ENCODE results near the gene TRMO. TPM values are rescaled to one million over a fixed set of nuclear protein-coding genes. Genes with fewer than 3 reads are reported as not detected.
"Not testable (repeated sequence)": the region's sequence is repeated elsewhere in the genome, so short reads cannot be mapped to it uniquely, and the experiment has no call there.

The TRMO gene
- total RNA-seq, 1 donor from 2014 or later, result 9.5 TPM

DNA sequence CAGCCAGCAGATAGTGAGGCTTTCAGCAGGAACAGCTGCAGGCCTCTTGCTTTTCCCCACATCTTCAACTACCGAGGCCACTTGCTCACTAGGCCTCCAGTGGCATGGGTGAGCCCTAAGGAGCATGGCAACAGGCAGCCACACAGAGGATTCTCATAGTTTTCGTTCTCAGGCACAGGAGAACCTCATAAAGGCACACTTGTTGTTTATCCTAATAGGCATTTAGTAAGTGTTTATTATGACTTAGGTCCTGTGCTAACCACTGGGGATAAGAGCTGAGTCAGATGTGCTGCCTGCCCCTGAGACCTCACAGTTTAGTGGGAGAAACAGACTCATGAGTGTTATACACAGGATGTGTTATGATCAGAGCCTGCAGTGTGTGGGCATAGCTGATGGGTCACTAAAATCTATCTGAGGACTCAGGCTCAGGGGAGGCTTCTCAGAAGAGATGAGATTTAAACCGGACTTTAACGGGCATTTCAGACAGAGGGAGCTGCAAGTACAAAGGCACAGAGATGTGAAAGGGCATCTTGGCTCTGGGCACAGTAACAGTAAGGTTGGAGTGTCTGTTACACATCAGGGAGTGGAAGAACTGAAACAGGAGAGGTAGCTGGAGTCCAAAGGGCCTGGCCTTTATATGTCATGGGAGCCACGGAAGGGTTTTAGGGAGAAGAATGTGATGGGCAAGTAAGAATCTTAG, 36.7 kb upstream of the TRMO start:
- H3K4me3 Mint-ChIP-seq (ENCODE audit: unreplicated experiment), result no peak overlapping the region
- no peaks in the 10 kb centered on the region for H3K36me3 Mint-ChIP-seq (ENCODE audit: low read depth)
- H3K9me3 Mint-ChIP-seq (ENCODE audit: low read depth), result no peaks in the 10 kb centered on the region
- no peaks in the 10 kb centered on the region for H3K4me1 Mint-ChIP-seq (ENCODE audit: low read depth)
- TF ChIP-seq, protein P1, sequence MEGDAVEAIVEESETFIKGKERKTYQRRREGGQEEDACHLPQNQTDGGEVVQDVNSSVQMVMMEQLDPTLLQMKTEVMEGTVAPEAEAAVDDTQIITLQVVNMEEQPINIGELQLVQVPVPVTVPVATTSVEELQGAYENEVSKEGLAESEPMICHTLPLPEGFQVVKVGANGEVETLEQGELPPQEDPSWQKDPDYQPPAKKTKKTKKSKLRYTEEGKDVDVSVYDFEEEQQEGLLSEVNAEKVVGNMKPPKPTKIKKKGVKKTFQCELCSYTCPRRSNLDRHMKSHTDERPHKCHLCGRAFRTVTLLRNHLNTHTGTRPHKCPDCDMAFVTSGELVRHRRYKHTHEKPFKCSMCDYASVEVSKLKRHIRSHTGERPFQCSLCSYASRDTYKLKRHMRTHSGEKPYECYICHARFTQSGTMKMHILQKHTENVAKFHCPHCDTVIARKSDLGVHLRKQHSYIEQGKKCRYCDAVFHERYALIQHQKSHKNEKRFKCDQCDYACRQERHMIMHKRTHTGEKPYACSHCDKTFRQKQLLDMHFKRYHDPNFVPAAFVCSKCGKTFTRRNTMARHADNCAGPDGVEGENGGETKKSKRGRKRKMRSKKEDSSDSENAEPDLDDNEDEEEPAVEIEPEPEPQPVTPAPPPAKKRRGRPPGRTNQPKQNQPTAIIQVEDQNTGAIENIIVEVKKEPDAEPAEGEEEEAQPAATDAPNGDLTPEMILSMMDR (IDR thresholded peaks at IDR 0.05), result no peak
- no peak overlapping the region for H3K27ac Mint-ChIP-seq (ENCODE audit: unreplicated experiment)
- H3K27me3 Mint-ChIP-seq (ENCODE audit: low read depth), result peaks cover 10% of the 10 kb centered on the region
- DNase-seq (ENCODE audit: low spot score), result no peak

DNA sequence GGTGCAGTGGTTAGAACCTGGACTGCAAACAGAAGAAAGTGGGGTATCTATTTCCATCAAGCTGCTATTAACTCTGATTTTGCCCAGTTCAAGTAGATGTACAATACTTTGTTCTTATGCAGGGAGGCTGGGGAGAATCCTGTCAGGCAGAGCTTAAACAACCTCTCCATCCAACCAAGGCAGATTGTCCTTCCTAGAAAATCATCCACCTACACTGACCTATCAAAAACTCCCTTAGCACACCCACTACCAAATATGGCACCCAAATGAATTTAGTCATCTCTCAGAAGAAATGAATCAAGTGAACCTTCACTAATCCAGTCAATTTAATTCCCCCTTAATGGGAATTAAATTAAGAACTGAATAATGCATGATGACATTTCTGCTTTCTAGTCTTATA, 34.0 kb upstream of the TRMO start:
- Mint-ChIP-seq H3K27ac (ENCODE audit: unreplicated experiment) (no peak overlapping the region), H3K4me1 (ENCODE audit: low read depth) (no peaks in the 10 kb centered on the region), H3K9me3 (ENCODE audit: low read depth) (peaks cover 2% of the 10 kb centered on the region), H3K4me3 (ENCODE audit: unreplicated experiment) (no peak overlapping the region), H3K36me3 (ENCODE audit: low read depth) (no peaks in the 10 kb centered on the region), H3K27me3 (ENCODE audit: low read depth) (peaks cover 13% of the 10 kb centered on the region)
- TF ChIP-seq, protein P1 (IDR thresholded peaks at IDR 0.05), result no peak
- no peak for DNase-seq (ENCODE audit: low spot score)

DNA sequence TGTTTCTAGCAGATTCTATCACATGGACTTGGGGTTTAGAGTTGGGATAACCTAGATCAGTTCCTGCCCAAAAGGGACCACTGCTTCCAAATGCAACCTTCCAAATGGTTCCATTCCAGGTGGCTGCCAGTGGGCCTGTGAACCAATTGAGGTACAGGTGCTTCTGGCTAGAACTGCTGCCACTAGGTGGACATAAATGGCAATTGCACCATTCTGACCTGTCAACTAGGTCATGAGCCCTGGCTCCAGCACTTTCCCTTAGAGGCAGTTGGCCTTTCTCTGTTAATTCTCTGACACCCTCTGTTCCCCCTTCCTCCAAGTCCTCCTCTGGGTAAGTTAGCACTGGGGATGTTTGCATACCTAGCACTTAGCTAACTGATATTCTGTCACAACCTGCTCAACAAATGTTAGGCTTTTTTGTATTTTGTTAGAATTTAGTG, 32.3 kb upstream of the TRMO start:
- H3K27me3 Mint-ChIP-seq (ENCODE audit: low read depth), result peaks cover 24% of the 10 kb centered on the region
- peaks cover 3% of the 10 kb centered on the region for H3K36me3 Mint-ChIP-seq (ENCODE audit: low read depth)
- H3K4me3 Mint-ChIP-seq (ENCODE audit: unreplicated experiment), result no peak overlapping the region
- peaks cover 4% of the 10 kb centered on the region for H3K9me3 Mint-ChIP-seq (ENCODE audit: low read depth)
- no peak for DNase-seq (ENCODE audit: low spot score)
- H3K4me1 Mint-ChIP-seq (ENCODE audit: low read depth), result no peaks in the 10 kb centered on the region
- TF ChIP-seq, protein P1 (IDR thresholded peaks at IDR 0.05), result peak; percentile 69
- H3K27ac Mint-ChIP-seq (ENCODE audit: unreplicated experiment), result no peak overlapping the region

DNA sequence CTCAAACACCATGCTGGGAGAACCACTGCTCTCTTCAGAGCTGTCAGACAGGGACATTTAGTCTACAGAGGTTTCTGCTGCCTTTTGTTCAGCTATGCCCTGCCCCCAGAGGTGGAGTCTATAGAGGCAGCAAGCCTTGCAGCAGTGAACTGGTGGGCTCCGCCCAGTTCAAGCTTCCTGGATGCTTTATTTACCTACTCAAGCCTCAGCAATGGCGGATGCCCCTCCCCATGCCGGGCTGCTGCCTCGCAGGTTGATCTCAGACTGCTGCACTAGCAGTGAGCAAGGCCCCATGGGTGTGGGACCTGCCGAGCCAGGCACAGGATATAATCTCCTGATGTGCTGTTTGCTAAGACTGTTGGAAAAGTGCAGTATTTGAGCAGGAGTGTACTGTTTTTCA, 28.6 kb upstream of the TRMO start:
- H3K27ac Mint-ChIP-seq (ENCODE audit: unreplicated experiment); H3K4me3 Mint-ChIP-seq (ENCODE audit: unreplicated experiment); H3K9me3 Mint-ChIP-seq (ENCODE audit: low read depth); H3K4me1 Mint-ChIP-seq (ENCODE audit: low read depth); DNase-seq (ENCODE audit: low spot score); H3K36me3 Mint-ChIP-seq (ENCODE audit: low read depth): not testable (repeated sequence)
- H3K27me3 Mint-ChIP-seq (ENCODE audit: low read depth), result peaks cover 55% of the 10 kb centered on the region

DNA sequence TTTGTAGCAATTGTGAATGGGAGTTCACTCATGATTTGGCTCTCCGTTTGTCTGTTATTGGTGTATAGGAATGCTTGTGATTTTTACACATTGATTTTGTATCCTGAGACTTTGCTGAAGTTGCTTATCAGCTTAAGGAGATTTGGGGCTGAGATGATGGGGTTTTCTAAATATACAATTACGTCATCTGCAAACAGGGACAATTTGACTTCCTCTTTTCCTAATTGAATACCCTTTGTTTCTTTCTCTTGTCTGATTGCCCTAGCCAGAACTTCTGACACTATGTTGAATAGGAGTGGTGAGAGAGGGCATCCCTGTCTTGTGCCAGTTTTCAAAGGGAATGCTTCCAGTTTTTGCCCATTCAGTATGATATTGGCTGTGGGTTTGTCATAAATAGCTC, 24.8 kb upstream of the TRMO start:
- H3K36me3 Mint-ChIP-seq (ENCODE audit: low read depth); DNase-seq (ENCODE audit: low spot score); H3K4me3 Mint-ChIP-seq (ENCODE audit: unreplicated experiment); H3K27ac Mint-ChIP-seq (ENCODE audit: unreplicated experiment); H3K4me1 Mint-ChIP-seq (ENCODE audit: low read depth); H3K9me3 Mint-ChIP-seq (ENCODE audit: low read depth): not testable (repeated sequence)
- peaks cover 50% of the 10 kb centered on the region for H3K27me3 Mint-ChIP-seq (ENCODE audit: low read depth)

DNA sequence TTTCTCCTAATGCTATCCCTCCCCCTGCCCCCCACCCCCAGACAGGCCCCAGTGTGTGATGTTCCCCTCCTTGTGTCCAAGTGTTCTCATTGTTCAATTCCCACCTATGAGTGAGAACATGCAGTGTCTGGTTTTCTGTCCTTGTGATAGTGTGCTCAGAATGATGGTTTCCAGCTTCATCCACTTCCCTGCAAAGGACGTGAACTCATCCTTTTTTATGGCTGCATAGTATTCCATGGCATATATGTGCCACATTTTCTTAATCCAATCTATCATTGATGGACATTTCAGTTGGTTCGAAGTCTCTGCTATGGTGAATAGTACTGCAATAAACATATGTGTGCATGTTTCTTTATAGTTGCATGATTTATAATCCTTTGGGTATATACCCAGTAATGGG, 23.2 kb upstream of the TRMO start:
- not testable (repeated sequence) for H3K4me1 Mint-ChIP-seq (ENCODE audit: low read depth); H3K4me3 Mint-ChIP-seq (ENCODE audit: unreplicated experiment)

DNA sequence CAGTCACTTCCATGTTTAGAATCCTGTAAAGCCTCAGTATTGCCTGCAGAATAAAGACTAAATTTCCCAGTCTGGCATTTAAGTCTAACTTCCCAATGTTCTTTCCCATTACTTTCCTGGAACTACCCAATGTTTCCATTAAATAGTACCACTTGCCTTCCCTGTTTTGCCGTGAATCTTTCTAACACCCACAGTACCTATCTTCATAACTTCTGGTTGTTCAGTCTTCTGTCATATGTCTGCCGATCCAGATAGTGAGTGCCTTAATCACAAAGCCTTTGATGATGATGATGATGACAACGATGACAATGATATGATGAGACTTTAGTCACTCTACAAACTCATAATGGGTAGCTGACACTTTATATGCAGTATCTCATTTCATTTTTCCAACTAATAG, 22.3 kb upstream of the TRMO start:
- H3K9me3 Mint-ChIP-seq (ENCODE audit: low read depth), result no peaks in the 10 kb centered on the region
- H3K36me3 Mint-ChIP-seq (ENCODE audit: low read depth), result peaks cover 2% of the 10 kb centered on the region
- peaks cover 55% of the 10 kb centered on the region for H3K27me3 Mint-ChIP-seq (ENCODE audit: low read depth)
- H3K4me1 Mint-ChIP-seq (ENCODE audit: low read depth), result no peaks in the 10 kb centered on the region
- DNase-seq (ENCODE audit: low spot score), result no peak
- H3K4me3 Mint-ChIP-seq (ENCODE audit: unreplicated experiment), result no peak overlapping the region
- no peak overlapping the region for H3K27ac Mint-ChIP-seq (ENCODE audit: unreplicated experiment)
- TF ChIP-seq, protein P1 (IDR thresholded peaks at IDR 0.05), result no peak

More for the DNA sequence above, 23.2 kb upstream of the TRMO start:
- peaks cover 59% of the 10 kb centered on the region for H3K27me3 Mint-ChIP-seq (ENCODE audit: low read depth)
- H3K27ac Mint-ChIP-seq (ENCODE audit: unreplicated experiment); DNase-seq (ENCODE audit: low spot score); H3K9me3 Mint-ChIP-seq (ENCODE audit: low read depth); H3K36me3 Mint-ChIP-seq (ENCODE audit: low read depth): not testable (repeated sequence)
